DOHH2 (cell line): ENCODE data around the gene FNDC3B.

Source experiments
- H3F3A ChIP-seq: fragments of 200-600 bp; sonication (generic), shearing (Covaris generic); 2 replicates; pipeline ENCODE4 v1.6.0; 2016; ENCODE audit warnings: antibody characterized with exemption, mild to moderate bottlenecking; ENCODE audit not compliant: control insufficient read depth, insufficient read depth
- H3K27ac ChIP-seq: fragments of 200-600 bp; sonication (generic); 2 replicates; pipeline ENCODE4 v1.5.1; 2014; ENCODE audit warnings: low read depth, mild to moderate bottlenecking, low read length, moderate library complexity
- H3K27me3 ChIP-seq: fragments of 200-600 bp; sonication (generic); 2 replicates; pipeline ENCODE4 v1.6.1; 2014; ENCODE audit warnings: mild to moderate bottlenecking, low read length, mixed read lengths; ENCODE audit not compliant: control insufficient read depth
- H3K36me3 ChIP-seq: fragments of 200-600 bp; sonication (generic); 2 replicates; pipeline ENCODE4 v1.6.1; 2014; ENCODE audit warnings: mild to moderate bottlenecking, low read length, moderate library complexity, mixed read lengths; ENCODE audit not compliant: control insufficient read depth
- H3K4me1 ChIP-seq: fragments of 200-600 bp; sonication (generic); 2 replicates; pipeline ENCODE4 v1.6.1; 2014; ENCODE audit warnings: mild to moderate bottlenecking, low read length, mixed read lengths; ENCODE audit not compliant: control insufficient read depth
- H3K4me2 ChIP-seq: fragments of 200-600 bp; sonication (generic); 2 replicates; pipeline ENCODE4 v1.6.0; 2014; ENCODE audit warnings: mild to moderate bottlenecking, low read length, moderate library complexity
- H3K4me3 ChIP-seq: fragments of 200-600 bp; sonication (generic); 2 replicates; pipeline ENCODE4 v1.5.1; 2014; ENCODE audit warnings: mild to moderate bottlenecking, low read length, mixed read lengths
- H3K79me2 ChIP-seq: fragments of 200-600 bp; sonication (generic); 2 replicates; pipeline ENCODE4 v1.6.1; 2014; ENCODE audit warnings: mild to moderate bottlenecking, low read length, mixed read lengths; ENCODE audit not compliant: control insufficient read depth
- H3K9me2 ChIP-seq: fragments of 200-600 bp; sonication (generic); replicated peaks from 2 replicates; pipeline ENCODE4 v1.6.1; 2014; ENCODE audit warnings: mild to moderate bottlenecking, low read length, mixed read lengths; ENCODE audit not compliant: control insufficient read depth
- H3K9me3 ChIP-seq: fragments of 200-600 bp; sonication (generic); 2 replicates; pipeline ENCODE4 v1.6.1; 2014; ENCODE audit warnings: antibody characterized with exemption, low read length, mixed read lengths; ENCODE audit not compliant: control insufficient read depth, insufficient read depth
- H4K20me1 ChIP-seq: fragments of 200-600 bp; sonication (generic); 2 replicates; pipeline ENCODE4 v1.6.0; 2014; ENCODE audit warnings: low read depth, mild to moderate bottlenecking, antibody characterized with exemption, low read length, moderate library complexity; ENCODE audit not compliant: control insufficient read depth, insufficient read depth
- CTCF ChIP-seq: fragments of 200-600 bp; sonication (generic); IDR thresholded peaks from one replicate; pipeline ENCODE4 v1.5.1; 2014; ENCODE audit warnings: antibody characterized with exemption, mild to moderate bottlenecking, low read depth, low read length; ENCODE audit not compliant: poor library complexity, severe bottlenecking
- EZH2phosphoT487 ChIP-seq: fragments of 200-600 bp; sonication (generic); IDR thresholded peaks from 2 replicates; pipeline ENCODE4 v1.6.1; 2017; ENCODE audit warnings: borderline replicate concordance, mild to moderate bottlenecking, antibody characterized with exemption, low read length, moderate library complexity, mixed read lengths

FNDC3B gene

GRCh38 chr3:172044833-172045585 is 5.6 kb downstream of the FNDC3B start:
- H3K4me3 ChIP-seq, result no peak overlapping the region
- H3K27me3 ChIP-seq, result no peaks in the 10 kb centered on the region
- H4K20me1 ChIP-seq, result no peaks in the 10 kb centered on the region; the same call in 1 of the 2 replicates
- no peaks in the 10 kb centered on the region for H3F3A ChIP-seq
- H3K36me3 ChIP-seq, result no peaks in the 10 kb centered on the region
- no peaks in the 10 kb centered on the region for H3K9me2 ChIP-seq
- peaks cover 6% of the 10 kb centered on the region for H3K4me1 ChIP-seq
- H3K79me2 ChIP-seq, result peaks cover 23% of the 10 kb centered on the region
- TF ChIP-seq CTCF, result no peak
- no peak for TF ChIP-seq EZH2phosphoT487
- H3K4me2 ChIP-seq, result no peak overlapping the region
- H3K27ac ChIP-seq, result no peak overlapping the region
- H3K9me3 ChIP-seq, result no peaks in the 10 kb centered on the region

DNA sequence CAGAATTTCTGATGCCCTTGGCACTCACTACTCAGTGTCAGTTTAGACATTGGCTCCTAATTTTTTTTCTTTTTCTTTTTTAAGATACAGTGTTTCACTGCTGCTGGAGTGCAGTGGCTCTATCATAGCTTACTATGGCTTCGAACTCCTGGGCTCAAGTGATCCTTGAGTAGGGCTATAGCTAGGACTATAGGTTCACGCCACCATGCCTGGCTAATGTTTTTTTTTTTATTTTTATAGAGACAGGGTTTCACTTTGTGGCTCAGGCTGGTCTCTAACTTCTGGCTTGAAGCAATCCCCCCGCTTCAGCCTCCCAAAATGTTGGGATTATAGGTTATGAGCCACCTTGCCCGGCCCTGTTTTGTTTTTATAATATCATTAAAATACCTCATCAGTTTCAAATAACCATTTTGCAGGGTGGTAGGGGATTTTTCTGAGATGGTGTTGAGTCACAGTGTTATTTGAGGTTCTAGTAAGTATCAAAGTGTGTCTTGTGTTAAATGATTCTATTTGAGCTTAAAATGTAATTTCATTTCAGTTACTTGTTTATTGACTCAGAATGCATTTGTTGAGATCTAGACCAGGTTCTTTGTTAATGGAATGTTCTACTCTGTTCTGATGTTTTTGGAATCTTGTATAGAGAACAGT is 7.0 kb downstream of the FNDC3B start:
- no peaks in the 10 kb centered on the region for H3K4me1 ChIP-seq
- no peaks in the 10 kb centered on the region for H3F3A ChIP-seq
- no peak overlapping the region for H3K4me3 ChIP-seq
- no peaks in the 10 kb centered on the region for H3K9me3 ChIP-seq
- no peak overlapping the region for H3K27ac ChIP-seq
- no peaks in the 10 kb centered on the region; the same call in 1 of the 2 replicates for H4K20me1 ChIP-seq
- no peak overlapping the region for H3K4me2 ChIP-seq
- no peaks in the 10 kb centered on the region for H3K9me2 ChIP-seq
- H3K79me2 ChIP-seq, result peaks cover 13% of the 10 kb centered on the region
- H3K36me3 ChIP-seq, result no peaks in the 10 kb centered on the region
- no peaks in the 10 kb centered on the region for H3K27me3 ChIP-seq
- TF ChIP-seq CTCF (no peak), EZH2phosphoT487 (no peak)

GRCh38 chr3:172047567-172048115 is 8.3 kb downstream of the FNDC3B start:
- no peak overlapping the region for H3K4me2 ChIP-seq
- H3K4me3 ChIP-seq, result no peak overlapping the region
- no peaks in the 10 kb centered on the region for H3K9me2 ChIP-seq
- H3K27me3 ChIP-seq, result no peaks in the 10 kb centered on the region
- no peaks in the 10 kb centered on the region for H3F3A ChIP-seq
- no peak overlapping the region for H3K27ac ChIP-seq
- no peaks in the 10 kb centered on the region for H3K36me3 ChIP-seq
- peaks cover 9% of the 10 kb centered on the region for H3K79me2 ChIP-seq
- H3K9me3 ChIP-seq, result no peaks in the 10 kb centered on the region
- H4K20me1 ChIP-seq, result no peaks in the 10 kb centered on the region
- H3K4me1 ChIP-seq, result no peaks in the 10 kb centered on the region
- TF ChIP-seq EZH2phosphoT487, result no peak
- no peak for TF ChIP-seq CTCF
